Measurements from ENCODE around the gene SPECC1.

- TF ChIP-seq, protein P1, sequence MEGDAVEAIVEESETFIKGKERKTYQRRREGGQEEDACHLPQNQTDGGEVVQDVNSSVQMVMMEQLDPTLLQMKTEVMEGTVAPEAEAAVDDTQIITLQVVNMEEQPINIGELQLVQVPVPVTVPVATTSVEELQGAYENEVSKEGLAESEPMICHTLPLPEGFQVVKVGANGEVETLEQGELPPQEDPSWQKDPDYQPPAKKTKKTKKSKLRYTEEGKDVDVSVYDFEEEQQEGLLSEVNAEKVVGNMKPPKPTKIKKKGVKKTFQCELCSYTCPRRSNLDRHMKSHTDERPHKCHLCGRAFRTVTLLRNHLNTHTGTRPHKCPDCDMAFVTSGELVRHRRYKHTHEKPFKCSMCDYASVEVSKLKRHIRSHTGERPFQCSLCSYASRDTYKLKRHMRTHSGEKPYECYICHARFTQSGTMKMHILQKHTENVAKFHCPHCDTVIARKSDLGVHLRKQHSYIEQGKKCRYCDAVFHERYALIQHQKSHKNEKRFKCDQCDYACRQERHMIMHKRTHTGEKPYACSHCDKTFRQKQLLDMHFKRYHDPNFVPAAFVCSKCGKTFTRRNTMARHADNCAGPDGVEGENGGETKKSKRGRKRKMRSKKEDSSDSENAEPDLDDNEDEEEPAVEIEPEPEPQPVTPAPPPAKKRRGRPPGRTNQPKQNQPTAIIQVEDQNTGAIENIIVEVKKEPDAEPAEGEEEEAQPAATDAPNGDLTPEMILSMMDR (conservative IDR thresholded peaks at IDR 0.05; ENCODE audit: low read depth, low read length), result no peak
- no peak for TF ChIP-seq NFE2L2 (IDR thresholded peaks at IDR 0.05; ENCODE audit: low read depth, low read length)
- TF ChIP-seq POLR2A (IDR thresholded peaks at IDR 0.05; ENCODE audit: low read depth, low read length), result no peak
Observed at GRCh38 chr17:20010936-20011335, 1.8 kb downstream of the SPECC1 start.

Data from IMR-90 (cell line).